K562 (cell line): Measurements from ENCODE around the gene CUL9. TPM values are rescaled to one million over a fixed set of nuclear protein-coding genes. Genes with fewer than 3 reads are reported as not detected.

Experiments
- ATAC-seq: fragments of 200-7000 bp; cut with Tn5 transposase; 3 replicates; pipeline ENCODE4 v1.9.1; 2020; ENCODE audit warnings: moderate library complexity
- BruUV-seq: library from RNA; stranded (reverse); fragments of 400-500 nt; replicated peaks from 2 replicates; lab custom pipeline; 2021; lab: Mats Ljungman, UMichigan
- CTCF ChIA-PET: fragments of 300-600 bp; formaldehyde crosslinking; extraction: SDS; loops from one replicate; lab custom pipeline; 2021; ENCODE audit warnings: low intra/inter-chr PET ratio; lab: Yijun Ruan, JAX
- POLR2A ChIA-PET: fragments of 300-600, 350-650 bp; sonication (Branson Sonifier 250); formaldehyde crosslinking; extraction: SDS; loops from one replicate; lab custom pipeline; 2021; ENCODE audit warnings: antibody characterized with exemption, inconsistent platforms; lab: Yijun Ruan, JAX
- DNase-seq, 4 experiments: peaks; one replicate each; pipeline versions ENCODE4 v3.0.0 to v3.0.0-alpha.2; 2011 to 2018; ENCODE audit warnings: low spot score in 3 of 4, mixed read lengths in 3 of 4; ENCODE audit errors: extremely low read depth in 1 of 4
- FAIRE-seq: peaks from 2 replicates; lab custom pipeline; 2011; peaks lifted over from hg19 to GRCh38; lab: Jason Lieb, UNC
- H2AFZ ChIP-seq: 2 replicates; pipeline ENCODE4 v1.6.0; 2011; ENCODE audit warnings: low read depth, low read length, control low read depth, inconsistent platforms
- H3K27ac ChIP-seq: fragments of 200-600 bp; 3 replicates; pipeline ENCODE4 v1.8.0; 2011; ENCODE audit warnings: low read depth, mild to moderate bottlenecking, control low read depth, inconsistent platforms, low read length, moderate library complexity, mixed read lengths; ENCODE audit errors: extremely low read depth
- H3K27me3 ChIP-seq, 2 experiments: fragments of 300-600 bp in 1 of 2; 2 replicates in 1 of 2; 3 replicates in 1 of 2; pipeline versions ENCODE4 v1.6.0 to v1.8.0; 2011; ENCODE audit warnings: inconsistent platforms in 2 of 2, low read length in 2 of 2, mild to moderate bottlenecking in 1 of 2, mixed read lengths in 1 of 2, moderate library complexity in 1 of 2; ENCODE audit not compliant: control insufficient read depth in 2 of 2, insufficient read depth in 2 of 2
- H3K36me3 ChIP-seq: fragments of 300-600 bp; 3 replicates; pipeline ENCODE4 v1.8.0; 2011; ENCODE audit warnings: mild to moderate bottlenecking, low read length, inconsistent platforms; ENCODE audit not compliant: control insufficient read depth, insufficient read depth
- H3K4me1 ChIP-seq, 2 experiments: fragments of 200-600 bp in 1 of 2; replicated peaks in 1 of 2; 2 replicates in 1 of 2; 3 replicates in 1 of 2; pipeline versions ENCODE4 v1.5.1 to v1.8.0; 2011; ENCODE audit warnings: inconsistent platforms in 2 of 2, low read length in 2 of 2, mild to moderate bottlenecking in 1 of 2, mixed read lengths in 1 of 2, moderate library complexity in 1 of 2; ENCODE audit not compliant: control insufficient read depth in 2 of 2, insufficient read depth in 2 of 2
- H3K4me2 ChIP-seq: 2 replicates; pipeline ENCODE4 v1.6.1; 2011; ENCODE audit warnings: low read length, control low read depth, inconsistent platforms, mixed read lengths; ENCODE audit not compliant: insufficient read depth
- H3K4me3 ChIP-seq: fragments of 200-600 bp; sonication (generic), shearing (Covaris generic); 2 replicates; pipeline ENCODE4 v1.5.1; 2016; ENCODE audit warnings: control low read depth, inconsistent platforms
- H3K79me2 ChIP-seq: fragments of 200-600 bp; 3 replicates; pipeline ENCODE4 v1.8.0; 2011; ENCODE audit warnings: low read length, inconsistent platforms; ENCODE audit not compliant: control insufficient read depth, insufficient read depth
- H3K9ac ChIP-seq, 2 experiments: 2 replicates each; pipeline versions ENCODE4 v1.6.0 to v1.6.1; 2011; ENCODE audit warnings: low read depth in 2 of 2, low read length in 2 of 2, control low read depth in 1 of 2, inconsistent platforms in 1 of 2, mild to moderate bottlenecking in 1 of 2, mixed read lengths in 1 of 2; ENCODE audit not compliant: insufficient read depth in 1 of 2
- H3K9me1 ChIP-seq: one replicate; pipeline ENCODE4 v1.6.0; 2011; ENCODE audit warnings: inconsistent platforms, mild to moderate bottlenecking, low read length, moderate library complexity; ENCODE audit not compliant: control insufficient read depth, insufficient read depth
- H3K9me3 ChIP-seq: replicated peaks from 2 replicates; pipeline ENCODE4 v1.5.1; 2011; ENCODE audit warnings: low read depth, low read length, inconsistent platforms; ENCODE audit not compliant: control insufficient read depth, insufficient read depth
- H4K20me1 ChIP-seq: replicated peaks from 2 replicates; pipeline ENCODE4 v1.6.1; 2011; ENCODE audit warnings: low read length, inconsistent platforms, mixed read lengths; ENCODE audit not compliant: control insufficient read depth, insufficient read depth
- MAX ChIP-seq: sonication (generic); formaldehyde crosslinking; IDR thresholded peaks from 2 replicates; pipeline ENCODE4 v1.9.0; 2022; ENCODE audit warnings: mild to moderate bottlenecking, missing genetic modification reagents
- POLR2G ChIP-seq: fragments of 200-400 bp; formaldehyde crosslinking; IDR thresholded peaks from 2 replicates; pipeline ENCODE4 v1.6.1; 2017; ENCODE audit warnings: low read depth, mild to moderate bottlenecking, antibody characterized with exemption, low read length, moderate library complexity
- ZNF431 ChIP-seq: sonication (generic); formaldehyde crosslinking; IDR thresholded peaks from 2 replicates; pipeline ENCODE4 v1.8.0; 2022; ENCODE audit warnings: mild to moderate bottlenecking, missing genetic modification reagents
- WGBS: fragments of 100-300 bp; shearing (Covaris generic); methylation state at CpG from one replicate; pipeline ENCODE4 v1.1.6; 2016; ENCODE audit warnings: low coverage, mixed read lengths; ENCODE audit not compliant: insufficient coverage; ENCODE audit errors: missing lambda C conversion rate; 5-methylcytosine and 5-hydroxymethylcytosine counted together
- in situ Hi-C: fragments of 300-500 bp; cut with MboI; formaldehyde crosslinking; loops from 4 replicates; pipeline ENCODE4 v1.15.0; 2018; ENCODE audit warnings: inconsistent platforms, mixed read lengths
- intact Hi-C: fragments of 100-400 bp; cut with micrococcal nuclease; formaldehyde crosslinking; loops from 2 replicates; pipeline ENCODE4 v1.14.2; 2022
- polyA plus RNA-seq, 8 experiments: library from polyadenylated mRNA; depleted of rRNA in 4 of 8; stranded (reverse) in 5 of 8; unstranded in 3 of 8; fragments of >200 nt; fragmentation: Nextera tagmentation in 2 of 8; fragmentation: Illumina TruSeq in 1 of 8; extraction: Ambion mirVana in 2 of 8; extraction: Trizol in 1 of 8; gene quantifications; 2 replicates each; pipeline versions ENCODE4 v1.2.1 to v1.2.3, GENCODE V29; 2011 to 2014; ENCODE audit warnings: inconsistent platforms in 1 of 8, missing spikeins in 1 of 8
- total RNA-seq, 7 experiments: library from RNA; depleted of rRNA in 6 of 7; stranded (reverse); fragments of >200 nt in 6 of 7; fragmentation: Illumina TruSeq in 2 of 7; extraction: Trizol in 2 of 7; gene quantifications; 2 replicates each; pipeline versions ENCODE4 v1.2.1 to v1.2.3, GENCODE V29; 2011 to 2021; ENCODE audit warnings: low replicate concordance in 1 of 7

The CUL9 gene
- total and polyA plus RNA-seq, 9 of the 15 experiments (the other 6 are each of a cell fraction or from before 2014, with no cell fraction given), result 0.50 to 20.7 (median 6.6) TPM

- Histone ChIP-seq H2AFZ (no peak overlapping the region), H3K4me2 (no peak overlapping the region), H4K20me1 (no peaks in the 10 kb centered on the region), H3K36me3 (no peaks in the 10 kb centered on the region), H3K9ac (0 out of 4 replicates have a peak overlapping the region, but pooled peaks of 1 of the 2 experiments have one; percentile 3), H3K9me3 (no peaks in the 10 kb centered on the region), H3K4me3 (no peak overlapping the region), H3K27me3 (no peaks in the 10 kb centered on the region), H3K9me1 (no peaks in the 10 kb centered on the region), H3K27ac (no peak overlapping the region), H3K79me2 (no peaks in the 10 kb centered on the region), H3K4me1 (peaks cover 9 to 14% of the 10 kb centered on the region in 2 experiments; a peak in 4 of 5 replicates)
- TF ChIP-seq ZNF431, result no peak
- ChIA-PET POLR2A (interaction anchor here (1.0 to 10.7 kb wide), 4 partner anchors 11 to 35 kb away, joined by 3 to 118 read pairs (median 6); partner anchors contain the start of genes CUL9 and DNPH1), CTCF (no interaction called here)
- DNase-seq, result no peak
- intact Hi-C loops (no loop called here), in situ Hi-C loops (no loop called here)
- WGBS, result 70% methylated on average over 8 of the region's 8 CpGs
- no peak for FAIRE-seq
- ATAC-seq, result no peak
- BruUV-seq, result no TSS peak
Measured at GRCh38 chr6:43215066-43215465, 33.1 kb downstream of the CUL9 start.

DNA sequence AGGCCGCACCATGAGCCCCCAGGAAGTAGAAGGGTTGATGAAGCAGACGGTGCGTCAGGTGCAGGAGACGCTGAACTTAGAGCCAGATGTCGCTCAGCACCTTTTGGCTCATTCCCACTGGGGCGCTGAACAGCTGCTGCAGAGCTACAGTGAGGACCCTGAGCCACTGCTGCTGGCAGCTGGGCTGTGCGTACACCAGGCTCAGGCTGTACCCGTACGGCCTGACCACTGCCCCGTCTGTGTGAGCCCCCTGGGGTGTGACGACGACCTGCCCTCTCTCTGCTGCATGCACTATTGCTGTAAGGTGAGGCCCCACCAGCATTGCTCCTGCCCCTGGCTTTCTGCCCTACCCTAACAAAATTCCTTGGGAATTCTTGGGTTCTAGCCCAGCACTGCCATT is 34.2 kb downstream of the CUL9 start:
- Histone ChIP-seq H3K4me3 (no peak overlapping the region), H3K9ac (peak overlapping the region in 1 of 2 experiments; percentile 61; a peak in 2 of 4 replicates), H3K79me2 (no peaks in the 10 kb centered on the region), H3K27me3 (no peaks in the 10 kb centered on the region), H3K4me2 (no peak overlapping the region), H4K20me1 (no peaks in the 10 kb centered on the region), H3K36me3 (no peaks in the 10 kb centered on the region), H3K27ac (no peak overlapping the region), H2AFZ (no peak overlapping the region), H3K9me1 (no peaks in the 10 kb centered on the region), H3K4me1 (peaks cover 12 to 25% of the 10 kb centered on the region in 2 experiments; a peak in 4 of 5 replicates), H3K9me3 (no peaks in the 10 kb centered on the region)
- DNase-seq (no peak), ATAC-seq (no peak), FAIRE-seq (no peak)
- CTCF ChIA-PET, result no interaction called here
- in situ Hi-C loops, result no loop called here
- 63% methylated on average over 12 of the region's 12 CpGs for WGBS
- TF ChIP-seq MAX (no peak), POLR2G (peak; percentile 49)
- POLR2A ChIA-PET, result interaction anchor here (0.7 to 10.7 kb wide), 4 partner anchors 10 to 34 kb away, joined by 3 to 118 read pairs (median 6); partner anchors contain the start of genes CUL9 and DNPH1
- intact Hi-C loops, result no loop called here
- BruUV-seq, result no TSS peak
